HG03460 (cell line): ENCODE results near the gene HOXD8.

ENCODE experiments used
- ATAC-seq: cut with Tn5 transposase; IDR thresholded peaks from one replicate; pipeline ENCODE4 v1.9.1; 2021; ENCODE audit not compliant: unreplicated experiment

HOXD8 gene

DNA sequence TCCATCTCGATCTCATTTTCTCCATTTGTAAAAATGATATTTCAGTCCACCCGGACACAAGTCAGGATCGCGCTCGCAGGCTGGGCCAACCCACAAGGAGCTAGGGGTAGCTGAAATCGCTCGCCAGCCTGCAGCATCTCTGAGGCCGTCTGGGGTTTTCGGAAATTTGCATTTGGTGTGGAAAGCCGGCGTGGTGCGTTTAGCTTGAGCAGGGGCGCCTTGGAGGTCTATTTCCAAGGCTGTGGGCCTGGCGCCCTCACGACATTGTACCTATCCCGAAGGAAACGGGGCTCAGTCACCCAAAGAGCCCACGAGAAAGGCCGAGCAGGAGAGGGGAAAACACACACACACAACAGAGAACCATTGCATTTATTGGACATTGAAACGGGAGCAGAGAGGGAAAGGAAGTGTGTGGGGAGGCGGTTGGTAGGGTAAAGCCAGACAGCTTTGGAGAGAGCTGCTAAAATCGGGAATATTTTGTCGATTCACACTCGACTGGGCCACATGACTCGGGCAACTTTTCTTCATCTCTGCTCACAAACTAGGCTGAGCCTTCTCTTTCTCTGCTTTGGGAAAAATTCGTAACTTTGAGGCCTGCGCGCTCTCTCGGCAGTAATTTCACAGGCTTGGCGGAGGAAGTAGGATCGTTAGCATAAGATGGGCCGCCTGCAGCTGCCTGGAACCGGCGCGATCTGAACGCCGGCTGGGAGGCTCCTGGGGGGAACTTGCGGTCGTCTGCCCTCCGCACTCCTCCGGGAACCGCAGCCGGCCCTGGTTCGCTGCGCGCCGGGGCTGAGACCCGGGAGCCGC, 1.1 kb upstream of the HOXD8 start:
- no peak for ATAC-seq

DNA sequence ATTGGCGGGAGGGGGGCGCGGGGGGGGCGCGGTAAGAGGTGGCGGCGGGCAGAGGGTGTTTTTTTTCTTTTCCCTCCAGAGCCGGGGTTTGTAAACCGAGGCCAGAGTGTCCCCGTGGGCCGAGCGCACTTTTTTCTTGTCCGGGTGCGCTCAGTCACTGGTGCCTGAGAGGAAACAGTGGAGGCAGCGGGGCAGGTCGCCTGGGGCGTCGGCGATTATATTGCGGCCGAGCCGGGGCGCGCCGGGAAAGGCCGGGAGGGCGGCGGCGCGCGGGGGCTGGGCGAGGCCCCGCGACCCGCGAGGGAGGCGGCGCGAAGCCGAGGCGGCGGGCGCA, 275 bp downstream of the HOXD8 start:
- ATAC-seq, result no peak

DNA sequence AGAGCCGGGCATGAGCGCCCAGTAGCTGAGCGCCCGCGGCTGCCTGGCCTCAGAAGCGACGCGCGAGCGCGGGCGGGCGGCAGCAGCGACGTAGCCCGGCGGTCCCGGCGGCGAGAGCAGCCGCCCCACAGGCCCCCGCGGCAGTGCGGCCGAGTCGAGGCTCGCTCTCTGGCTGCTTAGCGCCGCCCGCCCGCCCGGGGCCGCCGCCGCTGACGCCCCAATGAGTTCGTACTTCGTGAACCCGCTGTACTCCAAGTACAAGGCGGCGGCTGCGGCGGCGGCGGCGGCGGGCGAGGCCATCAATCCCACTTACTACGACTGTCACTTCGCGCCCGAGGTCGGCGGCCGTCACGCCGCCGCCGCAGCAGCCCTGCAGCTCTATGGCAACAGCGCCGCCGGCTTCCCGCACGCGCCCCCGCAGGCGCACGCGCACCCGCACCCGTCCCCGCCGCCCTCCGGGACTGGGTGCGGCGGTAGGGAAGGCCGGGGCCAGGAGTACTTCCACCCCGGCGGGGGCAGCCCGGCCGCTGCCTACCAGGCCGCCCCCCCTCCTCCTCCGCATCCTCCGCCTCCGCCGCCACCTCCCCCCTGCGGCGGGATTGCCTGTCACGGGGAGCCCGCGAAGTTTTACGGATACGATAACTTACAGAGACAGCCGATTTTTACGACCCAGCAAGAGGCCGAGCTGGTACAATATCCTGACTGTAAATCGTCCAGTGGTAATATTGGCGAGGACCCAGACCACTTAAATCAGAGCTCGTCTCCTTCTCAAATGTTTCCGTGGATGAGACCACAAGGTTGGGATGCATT, 847 bp downstream of the HOXD8 start:
- no peak for ATAC-seq

DNA sequence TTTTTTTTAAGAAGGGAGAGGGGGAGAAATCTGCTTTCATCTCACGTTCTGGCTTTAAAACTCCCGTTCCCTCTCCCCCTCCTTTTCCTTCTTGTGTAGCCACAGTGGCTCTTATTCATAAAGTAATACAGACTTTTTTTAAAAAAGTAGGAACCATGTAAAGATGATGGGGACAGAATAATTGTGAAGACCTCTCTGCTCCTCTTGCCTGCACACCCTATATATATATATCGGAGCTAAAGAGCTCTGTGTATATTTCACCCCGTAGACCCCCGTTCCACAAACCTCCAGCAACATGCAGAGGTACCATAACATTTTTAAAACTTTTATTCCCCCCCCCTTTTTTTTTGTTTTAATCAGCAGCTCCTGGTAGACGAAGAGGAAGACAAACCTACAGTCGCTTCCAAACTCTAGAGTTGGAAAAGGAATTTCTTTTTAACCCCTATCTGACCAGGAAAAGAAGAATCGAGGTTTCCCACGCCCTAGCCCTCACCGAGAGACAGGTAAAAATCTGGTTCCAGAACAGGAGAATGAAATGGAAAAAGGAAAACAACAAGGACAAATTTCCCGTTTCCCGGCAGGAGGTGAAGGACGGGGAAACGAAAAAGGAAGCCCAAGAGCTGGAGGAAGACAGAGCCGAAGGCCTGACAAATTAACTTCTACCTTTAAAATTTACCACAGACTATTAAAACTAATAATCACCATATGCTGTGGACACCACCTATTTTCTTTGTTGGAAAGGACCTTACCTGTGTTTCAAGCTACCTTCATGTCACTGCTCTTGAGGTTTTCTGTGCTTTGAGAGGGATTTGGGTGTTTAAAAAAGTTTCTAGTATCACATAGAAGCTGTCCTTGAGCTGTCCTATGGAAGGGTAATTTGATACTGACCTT, 1.7 kb downstream of the HOXD8 start:
- no peak for ATAC-seq

DNA sequence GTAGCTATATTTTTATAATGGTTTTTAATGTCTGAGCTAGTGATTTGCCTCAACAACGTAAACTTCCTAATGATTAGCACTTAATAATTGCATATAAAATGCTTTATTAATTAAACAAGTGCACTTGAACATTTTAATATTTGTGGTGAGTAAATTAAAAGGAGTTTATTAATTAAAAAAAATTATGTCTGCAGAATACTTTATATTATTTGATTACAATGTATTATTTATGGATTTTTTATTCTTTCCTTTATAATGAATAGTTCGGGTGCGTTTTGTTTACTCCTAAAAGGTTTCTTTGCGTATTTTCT, 2.3 kb downstream of the HOXD8 start:
- ATAC-seq, result no peak

DNA sequence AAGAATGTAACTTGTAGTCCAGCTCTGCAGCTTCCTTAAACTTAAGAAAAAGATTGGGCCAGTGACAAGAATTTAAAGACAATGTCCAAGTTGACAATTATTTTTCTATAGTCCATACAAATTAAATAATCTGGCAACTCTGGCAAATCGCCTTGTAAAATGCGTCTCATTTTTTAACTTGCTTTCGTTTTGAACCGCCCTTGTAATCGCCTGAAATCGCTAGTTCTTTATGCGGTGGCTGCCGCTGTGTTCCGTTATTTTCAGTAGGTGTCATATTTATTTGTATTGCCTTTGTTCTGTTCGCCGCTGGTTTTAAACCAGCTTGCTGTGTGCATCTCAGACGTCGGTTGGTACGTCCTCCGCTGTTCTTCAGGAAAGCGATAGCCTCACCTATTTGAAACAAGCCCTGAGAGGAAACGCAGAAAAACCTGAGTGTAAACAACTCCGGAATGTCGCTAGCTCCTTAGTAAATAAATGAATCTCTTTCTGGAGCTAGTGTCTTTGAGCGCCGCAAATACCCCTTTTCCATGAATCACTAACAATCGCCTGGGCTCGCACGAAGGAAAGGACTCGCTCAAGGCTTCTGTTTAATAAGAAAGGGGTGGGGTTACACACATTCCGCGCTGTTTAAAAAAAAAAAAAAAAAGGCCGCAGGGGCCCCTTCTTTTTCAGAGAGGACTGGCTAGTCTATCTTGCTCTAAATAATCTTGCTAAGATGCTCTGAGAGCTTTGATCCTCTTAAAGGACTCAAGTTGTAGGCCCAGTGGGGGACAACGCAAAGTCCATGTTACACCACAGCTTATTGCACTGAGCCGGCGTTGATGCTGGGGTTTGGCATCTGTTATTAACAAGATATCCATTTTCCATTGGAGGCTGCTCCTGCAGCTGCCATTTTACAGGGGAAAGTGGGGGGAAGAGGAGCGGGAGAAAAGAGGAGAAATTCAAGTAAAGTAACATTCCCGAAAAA, 3.0 kb downstream of the HOXD8 start:
- no peak for ATAC-seq

DNA sequence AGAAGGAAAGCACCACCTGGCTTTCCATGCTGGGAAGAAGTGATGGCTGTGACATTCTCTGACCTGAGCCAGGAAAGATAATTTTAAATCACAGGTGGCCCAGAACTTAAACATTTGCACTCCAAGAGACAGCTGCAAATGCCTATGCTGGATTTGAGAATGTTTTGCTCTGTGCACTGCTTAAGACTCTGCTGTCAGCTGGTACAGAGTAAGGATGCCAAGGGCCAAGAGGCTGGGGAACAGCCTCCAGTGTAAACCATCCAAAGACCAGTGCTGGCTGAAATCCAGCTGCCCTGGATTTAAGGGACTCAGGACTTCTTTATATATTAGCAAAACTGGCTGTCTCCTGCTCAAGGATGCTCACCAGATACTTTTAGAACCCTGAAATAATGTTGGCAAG, 3.9 kb downstream of the HOXD8 start:
- no peak for ATAC-seq

DNA sequence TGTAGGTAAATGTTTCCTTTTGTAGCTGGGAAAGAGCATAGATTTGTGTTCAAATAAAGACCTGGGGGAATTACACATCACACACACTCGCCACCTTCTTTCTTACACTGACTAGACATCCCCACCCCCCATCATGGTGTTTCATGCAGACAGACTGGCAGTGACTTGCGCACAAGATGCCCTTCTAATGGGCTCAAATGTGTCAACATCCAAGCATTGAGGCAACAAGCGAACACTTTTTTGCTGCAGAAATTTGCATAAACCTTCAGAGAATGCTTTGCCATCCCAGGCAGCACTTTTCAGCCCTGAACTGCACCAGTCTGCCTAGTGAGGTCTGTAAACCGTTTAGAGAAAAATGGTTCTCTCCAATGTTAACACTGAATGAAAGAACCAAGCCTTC, 4.5 kb downstream of the HOXD8 start:
- no peak for ATAC-seq

DNA sequence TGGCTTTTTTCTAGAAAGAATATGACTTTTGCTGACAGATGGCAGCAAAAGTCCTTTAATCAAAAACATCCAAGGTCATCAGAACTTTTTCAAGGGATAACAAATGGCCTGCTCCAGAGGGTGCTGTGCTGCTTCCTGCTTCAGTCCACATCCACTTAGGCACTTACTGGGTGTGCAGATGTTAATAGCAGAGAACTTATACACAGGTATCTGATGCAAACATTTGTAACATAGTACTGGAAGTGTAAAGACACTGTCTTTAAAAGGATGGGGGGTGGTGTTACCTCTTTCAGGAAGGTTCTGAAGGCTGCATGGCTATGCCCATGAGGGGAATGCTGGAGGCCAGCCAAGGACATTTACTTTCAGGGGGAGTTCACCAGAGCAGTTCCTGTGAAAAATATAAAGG, 5.5 kb downstream of the HOXD8 start:
- no peak for ATAC-seq

DNA sequence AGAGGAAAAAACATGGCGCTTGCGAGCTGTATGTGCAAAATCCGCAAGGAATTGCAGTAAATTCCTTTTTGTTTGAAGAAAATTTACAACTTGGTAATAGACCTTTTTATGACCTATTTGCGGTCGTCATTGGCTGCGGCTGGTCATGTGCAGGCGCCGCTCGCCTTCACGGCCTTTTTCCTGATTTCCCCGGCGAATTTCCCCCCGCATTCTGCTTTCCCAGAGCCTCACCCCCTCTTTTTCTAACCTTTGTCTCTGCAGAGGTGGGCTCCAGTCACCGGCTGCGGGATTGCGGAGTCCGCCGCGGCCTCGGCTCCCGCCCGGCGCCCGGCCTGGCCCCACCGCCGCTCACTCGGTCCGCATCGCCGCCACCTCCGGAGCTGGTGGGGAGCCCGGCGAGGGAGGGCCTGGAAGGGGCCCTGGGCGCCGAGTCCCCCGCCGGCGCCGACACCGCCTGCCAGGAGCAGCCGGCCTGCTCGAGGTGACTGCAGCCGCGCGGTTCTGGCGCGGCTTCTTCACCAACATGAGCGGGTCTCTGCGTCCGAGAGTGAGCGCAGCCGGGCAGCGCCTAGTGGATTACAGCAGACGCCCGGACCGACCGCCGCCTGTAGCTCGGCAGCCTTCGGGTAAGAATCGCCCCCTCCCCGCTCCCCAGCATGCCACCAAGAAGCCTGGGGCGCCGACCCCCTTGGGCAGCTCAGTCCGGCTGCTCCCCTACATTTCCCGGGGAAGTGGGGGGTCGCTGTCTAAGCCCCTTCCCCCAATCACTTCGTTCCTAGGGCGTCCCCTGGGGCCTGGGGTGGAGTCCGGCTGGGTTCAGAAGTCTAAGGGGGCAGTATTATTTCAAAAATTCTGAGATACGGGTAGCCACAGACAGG, 7.1 kb downstream of the HOXD8 start:
- no peak for ATAC-seq

DNA sequence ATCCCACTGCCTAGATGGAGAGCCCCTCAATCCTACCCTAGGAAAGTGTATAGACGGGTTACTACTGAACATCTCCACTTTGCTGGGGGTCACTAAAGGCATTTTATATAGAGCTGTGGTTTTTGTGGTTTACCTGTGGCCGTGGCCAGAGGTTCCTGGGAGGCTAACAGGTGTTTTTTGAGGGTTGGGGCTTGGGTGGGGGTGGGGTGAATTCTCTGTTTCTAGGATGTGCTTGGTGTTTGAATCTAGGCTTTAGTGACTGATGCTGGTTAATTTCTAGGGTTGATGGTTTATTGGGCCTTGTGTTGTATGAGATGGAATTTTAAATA, 7.7 kb downstream of the HOXD8 start:
- no peak for ATAC-seq

DNA sequence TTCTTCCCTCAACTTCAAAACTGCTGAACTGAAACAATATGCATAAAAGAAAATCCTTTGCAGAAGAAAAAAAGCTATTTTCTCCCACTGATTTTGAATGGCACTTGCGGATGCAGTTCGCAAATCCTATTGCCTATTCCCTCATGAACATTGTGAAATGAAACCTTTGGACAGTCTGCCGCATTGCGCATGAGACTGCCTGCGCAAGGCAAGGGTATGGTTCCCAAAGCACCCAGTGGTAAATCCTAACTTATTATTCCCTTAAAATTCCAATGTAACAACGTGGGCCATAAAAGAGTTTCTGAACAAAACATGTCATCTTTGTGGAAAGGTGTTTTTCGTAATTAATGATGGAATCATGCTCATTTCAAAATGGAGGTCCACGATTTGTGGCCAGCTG, 8.4 kb downstream of the HOXD8 start:
- no peak for ATAC-seq

DNA sequence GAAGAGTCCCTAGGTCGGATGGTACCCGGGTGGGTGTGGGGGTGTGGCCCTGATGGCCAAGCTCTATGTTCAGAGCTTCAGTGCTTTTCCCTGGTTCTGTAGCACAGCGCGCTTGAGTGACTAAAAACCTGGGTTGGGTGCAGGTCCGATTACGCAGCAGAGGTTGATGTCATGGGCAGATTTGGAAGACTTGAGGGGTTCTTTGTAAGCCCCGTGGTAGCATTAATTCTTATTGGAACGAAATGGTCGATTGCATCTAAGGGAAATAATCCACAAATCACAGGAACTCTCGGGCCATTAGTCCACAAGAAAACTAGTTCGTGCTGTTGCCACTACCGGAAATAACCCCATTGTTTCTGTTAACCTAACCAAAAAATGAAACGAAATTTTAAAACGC, 9.0 kb downstream of the HOXD8 start:
- ATAC-seq, result no peak

DNA sequence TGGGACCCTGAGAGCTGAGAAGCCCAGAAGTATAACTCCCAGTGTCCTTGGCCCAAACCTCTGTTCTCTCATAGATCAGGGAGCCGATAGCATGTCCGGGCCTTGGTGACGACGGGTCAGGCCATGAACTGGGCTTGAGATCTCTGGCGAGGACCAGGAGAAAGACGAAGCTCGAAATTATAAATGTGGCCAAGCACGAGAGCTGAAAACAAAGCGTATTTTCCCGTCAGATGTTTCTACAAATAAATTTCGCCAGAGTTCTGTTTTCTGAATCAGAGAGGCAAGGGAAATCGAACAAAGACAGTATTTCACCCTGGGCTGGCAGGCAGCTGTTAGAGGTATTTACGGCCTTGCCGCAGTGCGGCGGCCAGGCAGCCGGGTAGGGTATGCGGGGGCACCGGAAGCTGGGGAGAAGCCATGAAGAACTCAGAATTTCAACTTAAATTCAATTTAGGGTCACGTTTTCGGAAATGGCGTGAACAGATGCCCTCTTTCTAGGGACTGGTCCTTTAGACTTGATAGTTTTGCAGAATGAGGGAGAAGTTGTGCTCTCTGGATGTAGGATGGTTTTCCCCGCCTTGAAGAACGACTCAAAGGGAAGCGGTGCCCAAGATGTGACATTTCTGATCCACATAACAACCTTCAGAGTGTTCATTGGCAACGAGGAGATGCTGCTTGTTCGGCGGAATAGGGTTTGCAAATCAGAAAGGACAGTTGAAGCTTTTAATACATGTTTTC, 9.6 kb downstream of the HOXD8 start:
- ATAC-seq, result no peak

DNA sequence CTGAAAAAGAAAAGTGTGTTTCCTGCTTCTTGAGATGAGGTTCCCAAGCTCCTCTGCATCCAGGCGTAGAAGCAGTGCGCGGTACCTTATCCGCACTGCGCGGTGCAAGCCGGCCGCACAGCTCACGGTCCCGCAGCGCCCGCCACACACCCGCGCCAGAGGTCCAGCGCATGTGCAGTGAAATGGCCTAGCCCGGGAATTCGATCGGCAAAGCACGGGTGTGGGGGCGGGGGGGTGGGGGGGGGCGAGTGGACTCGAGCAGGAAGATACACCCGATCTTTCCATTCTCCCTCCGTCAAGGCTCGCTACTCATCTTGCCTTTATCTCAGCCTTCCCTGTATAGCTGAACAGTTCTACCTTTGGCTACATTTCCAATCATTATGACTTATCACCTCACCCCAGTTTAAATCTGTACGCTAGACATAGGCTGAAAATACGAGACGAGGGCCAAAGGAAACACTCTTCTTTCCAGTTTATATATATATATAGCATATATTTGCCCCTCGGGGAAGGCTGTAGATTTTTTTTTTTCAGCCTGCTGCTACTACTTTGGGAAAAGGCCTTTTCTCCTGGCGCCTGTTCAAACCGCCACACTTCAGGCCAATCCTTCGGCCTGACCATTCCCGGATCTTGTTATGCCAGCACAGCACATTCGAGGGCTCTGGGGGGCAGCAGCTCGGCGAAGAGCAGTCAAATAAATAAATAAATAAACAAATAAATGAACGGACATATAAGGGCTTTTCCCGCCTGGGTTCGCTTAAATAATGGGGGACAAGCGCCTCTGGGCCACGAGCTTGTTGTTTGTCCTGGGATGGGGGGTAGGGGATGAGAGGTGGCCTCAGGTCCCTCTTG, 10.4 kb downstream of the HOXD8 start:
- no peak for ATAC-seq

DNA sequence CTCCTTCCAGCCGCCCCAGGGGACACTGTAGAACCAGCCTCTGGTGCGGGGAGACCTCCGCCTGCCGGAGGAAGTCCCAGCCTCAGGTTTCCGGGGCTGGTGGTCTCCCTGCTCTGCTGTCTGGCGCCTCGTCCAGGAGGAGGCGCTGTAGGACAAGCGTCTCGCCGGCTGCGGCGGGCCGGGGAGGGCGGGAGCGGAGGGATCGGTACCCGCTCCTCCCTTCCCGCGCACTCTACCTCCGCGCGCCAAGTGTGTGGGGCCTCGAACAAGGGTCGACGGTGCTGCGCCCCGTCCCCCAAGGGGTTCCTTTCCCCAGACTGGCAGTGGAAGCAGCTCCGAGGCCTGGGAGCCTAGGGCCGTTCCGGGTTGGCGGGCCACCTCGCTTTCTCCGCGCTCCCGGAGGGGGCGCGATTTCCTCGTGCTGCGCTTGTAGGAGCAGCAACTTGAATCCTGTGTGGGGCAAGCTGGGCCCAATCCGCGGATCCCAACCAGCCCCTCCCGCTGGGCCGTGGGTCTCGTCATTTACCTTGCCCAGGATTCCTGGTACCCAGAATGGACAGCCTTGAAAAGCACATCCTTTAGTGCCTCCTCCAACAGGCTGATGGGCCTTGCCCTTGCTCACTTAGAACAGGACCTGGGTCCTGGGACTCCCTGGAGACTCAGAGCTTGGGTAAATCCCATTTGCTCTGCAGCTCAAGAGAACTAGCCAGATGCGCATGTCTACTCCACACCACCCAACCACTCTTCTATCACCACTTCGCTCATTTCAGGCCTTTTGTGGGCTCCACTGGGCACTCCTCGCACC, 11.2 kb downstream of the HOXD8 start:
- ATAC-seq, result peak; percentile 86

DNA sequence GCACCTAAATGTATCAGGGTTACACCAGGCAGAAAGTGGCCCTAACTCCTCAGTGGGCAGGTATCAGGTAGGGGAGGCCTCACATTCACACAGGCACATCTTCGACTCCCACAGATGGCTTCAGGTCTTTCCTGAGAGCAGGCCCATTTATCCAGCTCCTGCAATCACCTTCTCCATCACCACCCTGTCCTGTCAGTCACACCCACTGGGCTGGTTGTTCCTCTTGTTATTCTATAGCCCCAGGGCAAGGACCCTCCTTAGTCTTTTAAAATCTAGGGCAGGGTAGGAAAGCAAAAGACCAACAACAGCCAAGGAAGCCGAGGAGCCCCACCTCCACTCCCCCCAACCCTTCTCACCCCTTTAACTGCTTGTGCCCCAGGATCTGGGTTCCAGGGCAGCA, 12.8 kb downstream of the HOXD8 start:
- ATAC-seq, result no peak
